Measurements from ENCODE around the gene NCKAP1.

DNA sequence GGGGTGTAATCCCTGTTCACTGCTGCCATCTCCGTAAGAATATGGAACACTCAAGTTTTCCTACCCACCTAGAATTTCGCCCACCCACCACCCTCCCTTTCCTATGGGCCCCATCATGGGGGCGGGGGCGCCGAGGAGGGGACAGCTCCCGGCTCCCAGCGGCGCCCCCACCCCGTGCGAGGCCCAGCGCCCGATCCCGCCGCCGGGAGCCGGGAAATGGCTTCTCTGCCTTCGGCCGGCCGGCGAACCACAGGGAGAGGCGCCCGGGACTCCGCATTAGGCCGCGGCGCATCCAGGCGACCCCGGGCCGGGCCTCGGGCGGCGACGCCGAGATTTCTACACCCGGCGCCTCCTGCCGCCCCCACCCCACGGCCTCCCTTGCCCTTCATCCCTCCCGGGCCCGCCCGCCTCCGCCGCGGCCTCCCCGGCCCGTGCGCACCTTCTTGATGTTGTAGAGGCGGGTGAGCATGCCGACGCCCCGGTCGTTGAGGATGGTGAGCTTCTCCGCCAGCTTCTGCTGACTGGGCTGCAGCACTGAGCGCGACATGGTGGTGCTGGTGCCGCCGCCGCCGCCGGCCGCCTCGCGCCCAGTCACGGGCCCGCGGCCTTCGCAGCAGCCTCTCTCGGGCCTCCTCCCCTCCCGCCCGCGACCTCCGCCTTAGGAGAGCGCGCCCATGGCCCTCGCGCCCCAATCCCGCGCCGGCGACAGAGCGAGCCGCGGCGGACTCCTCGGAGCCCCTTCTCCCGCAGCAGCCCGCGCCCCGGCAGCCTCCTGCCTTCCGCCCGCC lies 510 bp downstream of the NCKAP1 start:
- no peak; the same call in 1 of the 2 replicates for TF ChIP-seq POLR2AphosphoS5 (IDR thresholded peaks at IDR 0.05; ENCODE audit: borderline replicate concordance, low read depth, low read length)
- TF ChIP-seq EZH2 (IDR thresholded peaks at IDR 0.05): no peak
